ENCODE results near the gene UBR4. TPM values are rescaled to one million over a fixed set of nuclear protein-coding genes. Genes with fewer than 3 reads are reported as not detected.

The UBR4 gene
- total RNA-seq, 6 experiments from 2014 or later: 73.0 to 132 (median 90.1) TPM

DNA sequence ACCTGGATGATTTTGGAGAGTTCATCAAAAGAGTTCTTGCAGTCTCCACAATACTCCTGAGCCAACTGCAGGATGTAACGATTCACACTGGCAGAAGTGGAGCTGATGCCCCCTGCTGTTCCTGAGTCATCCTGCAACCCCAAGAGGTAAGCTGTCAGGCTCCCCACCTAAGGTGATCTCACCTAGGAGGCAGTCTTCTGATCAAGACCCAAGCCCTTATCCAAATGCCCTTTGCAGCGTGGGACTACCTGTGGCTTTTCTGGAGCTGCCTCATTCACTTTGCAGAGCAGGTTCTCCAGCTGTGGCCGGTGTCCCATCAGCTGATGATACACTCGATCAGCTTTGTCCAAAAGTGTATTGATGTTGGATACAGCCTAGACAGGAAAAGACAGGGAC, 96.4 kb downstream of the UBR4 start:
- Histone ChIP-seq H3K36me3 (peaks cover 33 to 100% (median 69%) of the 10 kb centered on the region in 4 donors), H3K4me1 (no peaks in the 10 kb centered on the region), H3K27me3 (no peaks in the 10 kb centered on the region), H3K27ac (no peak overlapping the region), H3K4me3 (no peak overlapping the region), H3K9me3 (no peaks in the 10 kb centered on the region)
- WGBS (ENCODE audit: insufficient coverage, low coverage, low lambda C conversion rate, missing lambda C conversion rate): 92% methylated on average over 2 of the region's 4 CpGs
- ATAC-seq (peak; percentile 61 to 69 (median 65)), DNase-seq (no peak)
- TF ChIP-seq POLR2A (IDR thresholded peaks at IDR 0.05): no peak
- TF ChIP-seq, protein P1, sequence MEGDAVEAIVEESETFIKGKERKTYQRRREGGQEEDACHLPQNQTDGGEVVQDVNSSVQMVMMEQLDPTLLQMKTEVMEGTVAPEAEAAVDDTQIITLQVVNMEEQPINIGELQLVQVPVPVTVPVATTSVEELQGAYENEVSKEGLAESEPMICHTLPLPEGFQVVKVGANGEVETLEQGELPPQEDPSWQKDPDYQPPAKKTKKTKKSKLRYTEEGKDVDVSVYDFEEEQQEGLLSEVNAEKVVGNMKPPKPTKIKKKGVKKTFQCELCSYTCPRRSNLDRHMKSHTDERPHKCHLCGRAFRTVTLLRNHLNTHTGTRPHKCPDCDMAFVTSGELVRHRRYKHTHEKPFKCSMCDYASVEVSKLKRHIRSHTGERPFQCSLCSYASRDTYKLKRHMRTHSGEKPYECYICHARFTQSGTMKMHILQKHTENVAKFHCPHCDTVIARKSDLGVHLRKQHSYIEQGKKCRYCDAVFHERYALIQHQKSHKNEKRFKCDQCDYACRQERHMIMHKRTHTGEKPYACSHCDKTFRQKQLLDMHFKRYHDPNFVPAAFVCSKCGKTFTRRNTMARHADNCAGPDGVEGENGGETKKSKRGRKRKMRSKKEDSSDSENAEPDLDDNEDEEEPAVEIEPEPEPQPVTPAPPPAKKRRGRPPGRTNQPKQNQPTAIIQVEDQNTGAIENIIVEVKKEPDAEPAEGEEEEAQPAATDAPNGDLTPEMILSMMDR (IDR thresholded peaks at IDR 0.05): peak; percentile 38 to 52 (median 42)
- intact Hi-C loops (cut with DNase I): no loop called here

DNA sequence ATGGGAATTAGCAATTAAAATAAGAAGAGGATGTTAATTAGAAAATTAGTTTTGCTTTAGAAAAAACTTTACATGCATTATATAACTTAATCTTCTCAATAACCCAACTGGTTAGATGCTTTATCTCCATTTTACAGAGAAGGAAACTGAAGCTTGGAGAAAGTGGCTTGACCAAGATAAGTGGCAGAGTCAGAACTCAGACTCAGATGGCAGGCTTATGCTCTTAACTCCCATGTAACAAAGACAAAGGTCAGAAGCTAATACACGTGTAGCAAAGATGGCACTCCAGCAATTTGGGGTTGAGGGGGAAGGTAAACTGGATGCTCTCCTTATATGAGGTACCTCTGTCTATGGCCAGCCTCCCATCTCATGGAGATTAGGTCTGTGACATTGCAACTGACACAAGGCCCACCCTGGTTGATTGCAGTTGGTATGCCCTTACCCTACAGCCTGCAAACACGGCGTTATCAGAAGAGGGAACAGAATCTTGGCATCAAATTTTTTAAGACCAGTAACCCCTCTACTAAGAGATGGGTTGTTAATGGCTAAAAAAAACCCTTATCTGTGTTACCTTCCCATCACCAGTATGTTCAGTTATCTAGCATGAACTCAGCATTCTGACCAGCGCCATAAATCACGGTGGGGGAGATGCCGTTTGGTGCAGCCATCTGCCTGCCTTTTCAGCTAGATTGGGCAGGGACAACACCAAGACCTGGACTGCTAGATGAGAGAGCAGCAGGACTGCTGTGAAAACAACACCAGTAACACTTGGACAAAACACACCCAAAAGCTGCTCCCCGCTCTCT, 97.0 kb downstream of the UBR4 start:
- ATAC-seq (no peak), DNase-seq (peak in 1 of 3 donors; percentile 6)
- Histone ChIP-seq H3K4me1 (no peaks in the 10 kb centered on the region), H3K27ac (no peak overlapping the region), H3K4me3 (no peak overlapping the region), H3K9me3 (no peaks in the 10 kb centered on the region), H3K27me3 (no peaks in the 10 kb centered on the region), H3K36me3 (peaks cover 33 to 100% (median 66%) of the 10 kb centered on the region in 4 donors)
- TF ChIP-seq POLR2A (IDR thresholded peaks at IDR 0.05): no peak
- TF ChIP-seq, protein P1 (IDR thresholded peaks at IDR 0.05): no peak
- intact Hi-C loops (cut with DNase I): no loop called here
- 72% methylated on average over 6 of the region's 7 CpGs for WGBS (ENCODE audit: insufficient coverage, low coverage, low lambda C conversion rate, missing lambda C conversion rate)

DNA sequence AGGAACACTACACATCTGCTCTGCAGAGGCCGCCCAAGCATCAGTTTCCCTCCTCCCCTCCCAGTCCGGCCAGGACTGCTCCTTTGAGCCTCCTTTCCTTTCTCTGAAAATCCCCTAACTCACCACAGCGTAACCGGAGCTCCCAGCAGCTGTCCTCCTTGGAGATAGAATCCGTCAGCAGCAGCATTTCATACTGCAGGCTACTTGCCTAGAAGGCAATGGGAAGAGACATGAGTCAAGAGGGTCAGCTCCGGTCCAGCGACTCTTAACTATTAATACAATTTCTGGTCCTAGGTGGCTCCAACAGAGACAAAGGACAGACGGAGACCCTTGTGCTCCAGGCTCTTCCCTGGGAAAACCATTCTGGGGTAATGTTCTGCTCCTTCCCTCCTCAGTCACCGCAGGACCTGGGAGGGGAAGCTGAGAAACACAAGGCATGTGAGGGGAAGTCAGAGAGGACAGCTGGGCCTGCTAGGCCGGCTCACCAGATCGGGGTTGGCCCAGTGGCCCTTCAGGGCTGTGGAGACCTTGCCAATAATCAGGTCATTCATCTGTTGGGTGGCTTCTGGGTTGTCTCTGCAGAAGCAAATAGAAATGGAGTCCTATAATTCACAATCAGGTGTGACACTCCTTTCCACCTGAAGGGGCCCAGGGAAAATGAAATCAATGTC, 99.7 kb downstream of the UBR4 start:
- 85% methylated on average over 2 of the region's 11 CpGs for WGBS (ENCODE audit: insufficient coverage, low coverage, low lambda C conversion rate, missing lambda C conversion rate)
- H3K36me3 ChIP-seq: peaks cover 15 to 100% (median 65%) of the 10 kb centered on the region in 4 donors
- intact Hi-C loops (cut with DNase I): no loop called here

DNA sequence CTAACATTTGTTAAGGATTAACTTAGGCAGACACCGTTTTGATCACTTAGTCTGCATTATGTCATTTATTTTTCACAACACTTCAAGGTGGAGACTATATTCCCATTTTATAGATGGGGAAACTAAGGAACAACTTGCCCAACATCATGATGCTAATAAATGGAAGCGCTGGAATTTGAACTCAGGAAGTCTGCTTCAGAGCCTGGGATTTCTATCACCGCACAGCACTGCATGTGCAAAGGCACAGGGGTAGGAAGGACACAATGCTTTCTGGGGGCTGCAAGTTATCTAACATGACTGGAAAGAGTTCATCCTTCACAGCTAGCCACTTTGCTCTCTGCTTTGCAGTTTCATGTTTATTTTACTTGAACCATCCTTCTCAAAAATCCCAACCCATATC, 100.5 kb downstream of the UBR4 start:
- DNase-seq: no peak

More for the DNA sequence above, 99.7 kb downstream of the UBR4 start:
- Histone ChIP-seq H3K27ac (no peak overlapping the region), H3K27me3 (no peaks in the 10 kb centered on the region), H3K4me1 (no peaks in the 10 kb centered on the region), H3K4me3 (no peak overlapping the region), H3K9me3 (no peaks in the 10 kb centered on the region)
- peak in 1 of 3 donors; percentile 20 for DNase-seq
- TF ChIP-seq, protein P1 (IDR thresholded peaks at IDR 0.05): no peak
- TF ChIP-seq POLR2A (IDR thresholded peaks at IDR 0.05): no peak
- ATAC-seq: no peak

More for the DNA sequence above, 100.5 kb downstream of the UBR4 start:
- ATAC-seq: no peak
- H3K9me3 ChIP-seq: no peaks in the 10 kb centered on the region
- TF ChIP-seq, protein P1 (IDR thresholded peaks at IDR 0.05): no peak
- no peak for TF ChIP-seq POLR2A (IDR thresholded peaks at IDR 0.05)
- no peaks in the 10 kb centered on the region for H3K27me3 ChIP-seq
- no peak overlapping the region for H3K27ac ChIP-seq
- intact Hi-C loops (cut with DNase I): no loop called here
- H3K4me3 ChIP-seq: no peak overlapping the region
- peaks cover 20 to 100% (median 64%) of the 10 kb centered on the region in 4 donors for H3K36me3 ChIP-seq
- H3K4me1 ChIP-seq: no peaks in the 10 kb centered on the region
- 64% methylated on average over 2 of the region's 3 CpGs for WGBS (ENCODE audit: insufficient coverage, low coverage, low lambda C conversion rate, missing lambda C conversion rate)
